ENCODE data around the gene BCAS3.

DNA sequence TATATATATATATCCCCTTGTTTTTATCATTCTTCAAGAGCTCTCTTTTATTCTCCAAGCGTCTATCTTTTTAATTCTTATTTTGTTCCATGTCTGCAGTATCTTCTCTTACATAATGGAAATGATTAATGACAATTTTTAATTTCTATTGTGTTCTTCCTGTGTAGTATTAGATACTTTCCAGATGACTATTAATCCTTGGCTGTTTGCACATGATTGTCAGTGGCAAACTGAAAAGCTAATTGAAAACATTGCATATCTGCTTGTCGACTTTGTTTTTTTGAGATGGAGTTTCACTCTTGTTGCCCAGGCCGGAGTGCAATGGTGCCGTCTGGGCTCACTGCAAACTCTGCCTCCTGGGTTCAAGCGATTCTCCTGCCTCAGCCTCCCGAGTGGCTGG is 124.7 kb downstream of the BCAS3 start:
- no peak for TF ChIP-seq POLR2A (IDR thresholded peaks at IDR 0.05; ENCODE audit: low read length)
- no peak for TF ChIP-seq GATA1 (IDR thresholded peaks at IDR 0.05; ENCODE audit: low read depth, low read length)

All from erythroblast (primary cell).